BJ (cell line): Measurements from ENCODE around the gene RAB3IL1. TPM values are rescaled to one million over a fixed set of nuclear protein-coding genes. Genes with fewer than 3 reads are reported as not detected.

ENCODE experiments used
- CTCF ChIA-PET: fragments of 350-600 bp; formaldehyde crosslinking; extraction: SDS; loops from one replicate; lab custom pipeline; 2021; ENCODE audit warnings: antibody characterized with exemption, inconsistent platforms; lab: Yijun Ruan, JAX
- POLR2A ChIA-PET: fragments of 300-600 bp; sonication (Branson Sonifier 250); formaldehyde crosslinking; extraction: SDS; loops from one replicate; lab custom pipeline; 2021; ENCODE audit warnings: antibody characterized with exemption; lab: Charles Lee
- DNase-seq: peaks from one replicate; pipeline ENCODE4 v3.0.0-alpha.2; 2011; ENCODE audit warnings: low read depth
- H3K27me3 ChIP-seq: 2 replicates; pipeline ENCODE4 v1.6.0; 2011; ENCODE audit warnings: low read length; ENCODE audit not compliant: control insufficient read depth, insufficient read depth
- H3K36me3 ChIP-seq: 2 replicates; pipeline ENCODE4 v1.5.1; 2011; ENCODE audit warnings: low read length; ENCODE audit not compliant: control insufficient read depth, insufficient read depth
- H3K4me3 ChIP-seq: 2 replicates; pipeline ENCODE4 v1.5.1; 2011; ENCODE audit warnings: low read depth, mild to moderate bottlenecking, control low read depth, low read length
- CTCF ChIP-seq: IDR thresholded peaks from 2 replicates; pipeline ENCODE4 v1.5.1; 2011; ENCODE audit warnings: low read depth, mild to moderate bottlenecking, control low read depth, inconsistent platforms, low read length, moderate library complexity; ENCODE audit not compliant: insufficient read depth
- polyA plus RNA-seq: library from polyadenylated mRNA; depleted of rRNA; stranded (reverse); fragments of >200 nt; gene quantifications from 2 replicates; pipeline ENCODE4 v1.2.3, GENCODE V29; 2011

RAB3IL1 gene
- polyA plus RNA-seq, 1 experiment: 15.1 TPM

- no peaks in the 10 kb centered on the region for H3K27me3 ChIP-seq
- H3K4me3 ChIP-seq: no peak overlapping the region
- H3K36me3 ChIP-seq: peaks cover 18% of the 10 kb centered on the region
- DNase-seq: no peak
- ChIA-PET POLR2A (no interaction called here), CTCF (interaction anchor here (2.3 to 6.7 kb wide), 4 partner anchors 29 to 239 kb away, joined by 7 to 69 read pairs (median 43); no protein-coding TSS in a partner anchor)
- no peak for TF ChIP-seq CTCF
These were observed 48.6 kb downstream of the RAB3IL1 start for GRCh38 chr11:61868571-61869428.

GRCh38 chr11:61866958-61867343 lies 50.4 kb downstream of the RAB3IL1 start:
- no peak for DNase-seq
- no peak for TF ChIP-seq CTCF
- POLR2A ChIA-PET: no interaction called here
- H3K27me3 ChIP-seq: no peaks in the 10 kb centered on the region
- CTCF ChIA-PET: interaction anchor here (0.7 to 2.3 kb wide), 5 partner anchors 31 to 241 kb away, joined by 3 to 10 read pairs (median 4); no protein-coding TSS in a partner anchor
- no peak overlapping the region for H3K4me3 ChIP-seq
- peaks cover 26% of the 10 kb centered on the region for H3K36me3 ChIP-seq

DNA sequence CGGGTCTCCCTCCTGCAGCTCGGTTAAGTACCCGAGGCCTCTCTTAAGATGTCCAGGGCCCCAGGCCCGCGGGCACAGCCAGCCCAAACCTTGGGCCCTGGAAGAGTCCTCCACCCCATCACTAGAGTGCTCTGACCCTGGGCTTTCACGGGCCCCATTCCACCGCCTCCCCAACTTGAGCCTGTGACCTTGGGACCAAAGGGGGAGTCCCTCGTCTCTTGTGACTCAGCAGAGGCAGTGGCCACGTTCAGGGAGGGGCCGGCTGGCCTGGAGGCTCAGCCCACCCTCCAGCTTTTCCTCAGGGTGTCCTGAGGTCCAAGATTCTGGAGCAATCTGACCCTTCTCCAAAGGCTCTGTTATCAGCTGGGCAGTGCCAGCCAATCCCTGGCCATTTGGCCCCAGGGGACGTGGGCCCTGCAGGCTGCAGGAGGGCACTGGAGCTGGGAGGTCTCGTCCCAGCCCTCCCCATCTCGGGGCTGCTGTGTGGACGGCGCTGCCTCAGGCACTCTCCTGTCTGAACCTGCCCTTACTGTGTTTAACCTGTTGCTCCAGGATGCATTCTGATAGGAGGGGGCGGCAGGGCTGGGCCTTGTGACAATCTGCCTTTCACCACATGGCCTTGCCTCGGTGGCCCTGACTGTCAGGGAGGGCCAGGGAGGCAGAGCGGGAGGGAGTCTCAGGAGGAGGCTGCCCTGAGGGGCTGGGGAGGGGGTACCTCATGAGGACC lies 51.0 kb downstream of the RAB3IL1 start:
- TF ChIP-seq CTCF: no peak
- POLR2A ChIA-PET: no interaction called here
- DNase-seq: no peak

DNA sequence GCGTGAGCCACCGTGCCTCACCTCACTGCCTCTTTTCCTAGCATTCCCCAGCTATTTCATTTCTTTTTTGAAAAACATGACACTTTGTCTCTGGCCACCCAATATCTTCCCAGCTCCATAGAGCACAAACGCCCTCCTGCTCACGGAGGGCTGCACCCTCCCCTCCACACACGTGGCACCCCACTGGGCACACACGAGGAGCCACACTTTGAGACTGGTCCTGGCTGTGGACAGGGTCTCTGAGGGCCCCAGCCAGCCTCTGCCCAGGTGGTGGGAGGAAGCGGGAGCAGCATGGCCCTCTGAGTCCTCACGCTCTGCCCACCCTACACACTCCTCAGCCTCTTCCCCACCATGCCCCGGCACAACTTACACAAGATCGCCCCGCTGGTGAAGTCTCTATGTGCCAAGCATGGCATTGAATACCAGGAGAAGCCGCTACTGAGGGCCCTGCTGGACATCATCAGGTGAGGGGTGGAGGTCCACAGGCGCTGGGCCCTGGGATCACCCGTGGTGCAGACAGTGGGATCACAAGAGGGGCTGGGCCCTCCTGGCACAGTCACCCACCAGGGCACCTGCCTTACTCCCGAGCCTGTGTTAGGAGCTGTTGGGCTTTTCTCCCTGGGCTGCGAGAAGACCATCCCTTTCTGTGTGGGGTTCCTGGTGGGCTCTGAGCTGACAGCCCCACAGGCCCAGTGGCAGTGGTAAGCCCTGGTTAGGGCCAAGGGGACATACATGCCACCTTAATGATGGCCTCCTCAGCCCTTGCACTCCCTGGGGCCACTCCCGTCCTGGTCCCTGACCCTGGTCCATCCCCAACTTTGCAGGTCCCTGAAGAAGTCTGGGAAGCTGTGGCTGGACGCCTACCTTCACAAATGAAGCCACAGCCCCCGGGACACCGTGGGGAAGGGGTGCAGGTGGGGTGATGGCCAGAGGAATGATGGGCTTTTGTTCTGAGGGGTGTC lies 52.3 kb downstream of the RAB3IL1 start:
- POLR2A ChIA-PET: no interaction called here
- CTCF ChIA-PET: interaction anchor here (1.1 to 2.3 kb wide), 3 partner anchors 33 to 243 kb away, joined by 3 to 10 read pairs (median 6); no protein-coding TSS in a partner anchor
- no peaks in the 10 kb centered on the region for H3K27me3 ChIP-seq
- no peak for DNase-seq
- no peak overlapping the region for H3K4me3 ChIP-seq
- peaks cover 30% of the 10 kb centered on the region for H3K36me3 ChIP-seq
- TF ChIP-seq CTCF: no peak

More for the DNA sequence above, 51.0 kb downstream of the RAB3IL1 start:
- Histone ChIP-seq H3K4me3 (no peak overlapping the region), H3K36me3 (peaks cover 26% of the 10 kb centered on the region), H3K27me3 (no peaks in the 10 kb centered on the region)
- CTCF ChIA-PET: interaction anchor here (1.1 to 2.3 kb wide), 5 partner anchors 32 to 242 kb away, joined by 3 to 10 read pairs (median 4); no protein-coding TSS in a partner anchor
